Limb (tissue), 2 donors: ENCODE measurements around the gene COL21A1.
A peak's percentile ranks its signal among the peaks of the same experiment; 100 is the strongest.

Experiments used
- DNase-seq, 2 donors: peaks; one replicate each; pipeline ENCODE4 v3.0.0-alpha.2; 2016; ENCODE audit errors: extremely low spot score in 2 of 2

Gene COL21A1

GRCh38 chr6:56050530-56051201 is 196.7 kb downstream of the COL21A1 start:
- DNase-seq: no peak

GRCh38 chr6:56048601-56049000 is 198.8 kb downstream of the COL21A1 start:
- DNase-seq: no peak

GRCh38 chr6:56047931-56048540 is 199.3 kb downstream of the COL21A1 start:
- no peak for DNase-seq

GRCh38 chr6:56046576-56046975 is 200.8 kb downstream of the COL21A1 start:
- DNase-seq: no peak

GRCh38 chr6:56043761-56044160 is 203.6 kb downstream of the COL21A1 start:
- no peak for DNase-seq

GRCh38 chr6:56043076-56043475 is 204.3 kb downstream of the COL21A1 start:
- DNase-seq: no peak

- DNase-seq: no peak
Measured at GRCh38 chr6:56041591-56041990, 205.8 kb downstream of the COL21A1 start.

- DNase-seq: peak in 1 of 2 donors; percentile 61
Measured at GRCh38 chr6:56040889-56041301, 206.5 kb downstream of the COL21A1 start.

GRCh38 chr6:56040223-56040622 is 207.2 kb downstream of the COL21A1 start:
- DNase-seq: no peak

- DNase-seq: no peak
Measured at GRCh38 chr6:56038764-56039163, 208.6 kb downstream of the COL21A1 start.

- no peak for DNase-seq
Measured at GRCh38 chr6:56037601-56038000, 209.8 kb downstream of the COL21A1 start.

GRCh38 chr6:56036916-56037600 is 210.3 kb downstream of the COL21A1 start:
- DNase-seq: peak in 1 of 2 donors; percentile 40

GRCh38 chr6:56033401-56033800 is 214.0 kb downstream of the COL21A1 start:
- peak in 1 of 2 donors; percentile 52 for DNase-seq

GRCh38 chr6:56032715-56033260 is 214.6 kb downstream of the COL21A1 start:
- DNase-seq: no peak

- DNase-seq: no peak
Measured at GRCh38 chr6:56027865-56028264, 219.5 kb downstream of the COL21A1 start.

- DNase-seq: no peak
Measured at GRCh38 chr6:56026455-56027180, 220.8 kb downstream of the COL21A1 start.

GRCh38 chr6:56025795-56026194 is 221.6 kb downstream of the COL21A1 start:
- DNase-seq: no peak

- no peak for DNase-seq
Measured at GRCh38 chr6:56024931-56025330, 222.4 kb downstream of the COL21A1 start.

- no peak for DNase-seq
Measured at GRCh38 chr6:56023829-56024228, 223.6 kb downstream of the COL21A1 start.

GRCh38 chr6:56022678-56023077 is 224.7 kb downstream of the COL21A1 start:
- DNase-seq: no peak

GRCh38 chr6:56021943-56022342 is 225.4 kb downstream of the COL21A1 start:
- no peak for DNase-seq

- DNase-seq: no peak
Measured at GRCh38 chr6:56019973-56020372, 227.4 kb downstream of the COL21A1 start.
